IPS-18c (cell line): ENCODE results near the gene MED14.
A peak's percentile ranks its signal among the peaks of the same experiment; 100 is the strongest.

Source experiments
- H3K4me3 ChIP-seq: 2 replicates; pipeline ENCODE4 v1.7.0; 2013; ENCODE audit warnings: low read depth, mild to moderate bottlenecking, low read length, moderate library complexity; ENCODE audit not compliant: insufficient read depth
- H3K9me3 ChIP-seq: one replicate; pipeline ENCODE4 v1.6.1; 2013; ENCODE audit warnings: mild to moderate bottlenecking, low read length, moderate library complexity; ENCODE audit not compliant: control insufficient read depth, insufficient read depth

The MED14 gene

GRCh38 chrX:40644821-40645358 is 90.5 kb downstream of the MED14 start:
- peak overlapping the region; percentile 4; the same call in 1 of the 2 replicates for H3K4me3 ChIP-seq
- peaks cover 2% of the 10 kb centered on the region for H3K9me3 ChIP-seq

GRCh38 chrX:40644176-40644575 is 91.2 kb downstream of the MED14 start:
- no peak overlapping the region for H3K4me3 ChIP-seq
- H3K9me3 ChIP-seq: peaks cover 2% of the 10 kb centered on the region

- Histone ChIP-seq H3K4me3 (no peak overlapping the region), H3K9me3 (peaks cover 6% of the 10 kb centered on the region)
Measured at GRCh38 chrX:40637687-40638086, 97.7 kb downstream of the MED14 start.

- Histone ChIP-seq H3K4me3 (no peak overlapping the region), H3K9me3 (peaks cover 4% of the 10 kb centered on the region)
Measured at GRCh38 chrX:40632199-40632598, 103.1 kb downstream of the MED14 start.

GRCh38 chrX:40628506-40628905 is 106.8 kb downstream of the MED14 start:
- Histone ChIP-seq H3K9me3 (peaks cover 6% of the 10 kb centered on the region), H3K4me3 (no peak overlapping the region)

- Histone ChIP-seq H3K4me3 (no peak overlapping the region), H3K9me3 (peaks cover 8% of the 10 kb centered on the region)
Measured at GRCh38 chrX:40625294-40625693, 110.0 kb downstream of the MED14 start.

GRCh38 chrX:40623665-40624064 is 111.7 kb downstream of the MED14 start:
- peaks cover 8% of the 10 kb centered on the region for H3K9me3 ChIP-seq
- no peak overlapping the region for H3K4me3 ChIP-seq

- Histone ChIP-seq H3K9me3 (peaks cover 8% of the 10 kb centered on the region), H3K4me3 (no peak within 1 kb of the TSS)
Measured at GRCh38 chrX:40623139-40623536, 112.2 kb downstream of the MED14 start, which contains the start of gene MPC1L. MPC1L (plus strand) TSS chrX:40623428; CDS start chrX:40623566, 138 bp downstream.

GRCh38 chrX:40622479-40623138 is 112.7 kb downstream of the MED14 start:
- H3K4me3 ChIP-seq: no peak overlapping the region
- H3K9me3 ChIP-seq: peaks cover 8% of the 10 kb centered on the region

- Histone ChIP-seq H3K4me3 (no peak overlapping the region), H3K9me3 (peaks cover 7% of the 10 kb centered on the region)
Measured at GRCh38 chrX:40617566-40617965, 117.8 kb downstream of the MED14 start.

GRCh38 chrX:40615976-40616375 is 119.4 kb downstream of the MED14 start:
- Histone ChIP-seq H3K9me3 (peaks cover 4% of the 10 kb centered on the region), H3K4me3 (no peak overlapping the region)

GRCh38 chrX:40612511-40612910 is 122.8 kb downstream of the MED14 start:
- no peak overlapping the region for H3K4me3 ChIP-seq
- peaks cover 2% of the 10 kb centered on the region for H3K9me3 ChIP-seq

GRCh38 chrX:40607381-40607780 is 128.0 kb downstream of the MED14 start:
- no peak overlapping the region for H3K4me3 ChIP-seq
- H3K9me3 ChIP-seq: no peaks in the 10 kb centered on the region

- peaks cover 3% of the 10 kb centered on the region for H3K9me3 ChIP-seq
- no peak overlapping the region for H3K4me3 ChIP-seq
Measured at GRCh38 chrX:40603446-40603845, 131.9 kb downstream of the MED14 start.
